NB4 (cell line): ENCODE results near the gene MSI2.

Experiments used
- POLR2A ChIP-seq: IDR thresholded peaks from 2 replicates; pipeline ENCODE4 v1.6.1; 2011; ENCODE audit warnings: mild to moderate bottlenecking; ENCODE audit not compliant: insufficient read length; ENCODE audit errors: extremely low read depth
- TF ChIP-seq, protein P1 (sequence below): IDR thresholded peaks from one replicate; pipeline ENCODE4 v1.5.1; 2012; ENCODE audit warnings: low read depth, low read length

DNA sequence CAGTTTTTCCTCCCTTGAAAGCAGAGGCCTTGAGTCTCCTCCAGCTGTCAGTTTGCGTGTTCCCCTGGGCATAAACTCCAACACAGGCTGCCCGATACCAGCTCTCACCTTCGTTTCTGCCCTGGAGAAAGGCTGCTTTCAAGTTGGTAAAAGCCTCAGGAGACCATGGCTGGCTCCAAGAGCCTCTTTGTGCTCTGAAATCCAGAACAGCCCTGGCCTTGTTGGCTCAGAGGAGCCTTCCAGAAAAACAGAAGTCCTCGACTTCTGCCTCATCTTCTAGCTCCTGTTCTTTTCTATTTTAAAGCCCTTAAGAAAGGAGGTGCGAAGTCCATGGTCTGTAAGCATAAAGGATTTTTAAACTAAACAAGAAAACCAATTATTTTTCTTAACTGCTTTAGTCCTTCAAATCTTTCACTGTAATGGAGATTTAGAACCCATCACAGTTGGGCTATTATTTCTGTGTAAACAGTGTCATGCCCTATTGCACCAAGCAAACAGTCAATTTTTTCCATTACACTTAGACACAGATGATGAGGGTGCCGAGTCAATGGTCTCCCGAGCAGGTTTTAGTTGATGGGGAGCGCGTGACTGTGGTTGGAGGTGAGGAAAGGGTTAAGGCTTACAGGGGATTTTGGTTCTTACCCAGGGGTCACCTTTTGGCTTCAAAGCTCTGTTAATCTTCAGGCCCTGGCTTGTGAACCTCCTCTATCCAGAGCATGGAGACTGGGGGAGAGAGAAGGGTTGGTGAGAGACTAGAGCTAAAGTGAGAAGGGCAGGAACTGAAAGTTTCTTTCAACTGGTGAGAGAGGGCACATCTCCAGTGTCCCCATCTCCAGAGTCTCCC lies 212.8 kb downstream of the MSI2 start:
- TF ChIP-seq, protein P1, sequence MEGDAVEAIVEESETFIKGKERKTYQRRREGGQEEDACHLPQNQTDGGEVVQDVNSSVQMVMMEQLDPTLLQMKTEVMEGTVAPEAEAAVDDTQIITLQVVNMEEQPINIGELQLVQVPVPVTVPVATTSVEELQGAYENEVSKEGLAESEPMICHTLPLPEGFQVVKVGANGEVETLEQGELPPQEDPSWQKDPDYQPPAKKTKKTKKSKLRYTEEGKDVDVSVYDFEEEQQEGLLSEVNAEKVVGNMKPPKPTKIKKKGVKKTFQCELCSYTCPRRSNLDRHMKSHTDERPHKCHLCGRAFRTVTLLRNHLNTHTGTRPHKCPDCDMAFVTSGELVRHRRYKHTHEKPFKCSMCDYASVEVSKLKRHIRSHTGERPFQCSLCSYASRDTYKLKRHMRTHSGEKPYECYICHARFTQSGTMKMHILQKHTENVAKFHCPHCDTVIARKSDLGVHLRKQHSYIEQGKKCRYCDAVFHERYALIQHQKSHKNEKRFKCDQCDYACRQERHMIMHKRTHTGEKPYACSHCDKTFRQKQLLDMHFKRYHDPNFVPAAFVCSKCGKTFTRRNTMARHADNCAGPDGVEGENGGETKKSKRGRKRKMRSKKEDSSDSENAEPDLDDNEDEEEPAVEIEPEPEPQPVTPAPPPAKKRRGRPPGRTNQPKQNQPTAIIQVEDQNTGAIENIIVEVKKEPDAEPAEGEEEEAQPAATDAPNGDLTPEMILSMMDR, result no peak
- TF ChIP-seq POLR2A, result no peak
